Spleen (tissue), 11 donors: ENCODE results near the gene OR10X1. TPM values are rescaled to one million over a fixed set of nuclear protein-coding genes. Genes with fewer than 3 reads are reported as not detected.

Experiments
- DNase-seq: peaks from one replicate; pipeline ENCODE4 v3.0.0-alpha.2; 2020
- H3K27ac ChIP-seq, 8 donors: fragments of 200-600 bp; sonication (generic) in 7 of 8; 1 replicate in 4 of 8; 2 replicates in 4 of 8; pipeline versions ENCODE4 v1.5.0 to v1.8.0; 2016 to 2021; ENCODE audit warnings: inconsistent platforms in 4 of 8, mild to moderate bottlenecking in 4 of 8, moderate library complexity in 1 of 8
- H3K27me3 ChIP-seq, 7 donors: fragments of 200-600 bp; sonication (generic) in 6 of 7; replicated peaks in 1 of 7; 1 replicate in 4 of 7; 2 replicates in 3 of 7; pipeline versions ENCODE4 v1.5.0 to v1.8.0; 2016 to 2021; ENCODE audit warnings: inconsistent platforms in 3 of 7, mild to moderate bottlenecking in 1 of 7
- H3K36me3 ChIP-seq, 6 donors: fragments of 200-600 bp; sonication (generic) in 5 of 6; 1 replicate in 4 of 6; 2 replicates in 2 of 6; pipeline versions ENCODE4 v1.5.0 to v1.8.0; 2016 to 2021; ENCODE audit warnings: inconsistent platforms in 2 of 6
- H3K4me1 ChIP-seq, 6 donors: fragments of 200-600 bp; sonication (generic) in 5 of 6; 1 replicate in 3 of 6; 2 replicates in 3 of 6; pipeline versions ENCODE4 v1.5.0 to v1.8.0; 2016 to 2021; ENCODE audit warnings: inconsistent platforms in 3 of 6
- H3K4me3 ChIP-seq, 8 donors: fragments of 200-600 bp; sonication (generic) in 7 of 8; 1 replicate in 4 of 8; 2 replicates in 4 of 8; pipeline versions ENCODE4 v1.5.0 to v1.8.0; 2016 to 2021; ENCODE audit warnings: inconsistent platforms in 4 of 8, mild to moderate bottlenecking in 4 of 8, moderate library complexity in 2 of 8
- H3K9me3 ChIP-seq, 8 donors: fragments of 200-600 bp; sonication (generic) in 7 of 8; 1 replicate in 4 of 8; 2 replicates in 4 of 8; pipeline versions ENCODE4 v1.5.0 to v1.8.0; 2016 to 2021; ENCODE audit warnings: inconsistent platforms in 4 of 8
- CTCF ChIP-seq, 11 experiments: fragments of 200-600 bp in 7 of 11; fragments of 450-650 bp in 4 of 11; sonication (generic) in 4 of 11; IDR thresholded peaks in 8 of 11; conservative IDR thresholded peaks in 3 of 11; 1 replicate in 7 of 11; 2 replicates in 4 of 11; pipeline versions ENCODE4 v1.4.0 to v1.8.0; 2016 to 2021; ENCODE audit warnings: antibody characterized with exemption in 11 of 11, inconsistent platforms in 4 of 11, mild to moderate bottlenecking in 1 of 11
- POLR2A ChIP-seq, 3 donors: fragments of 450-650 bp; IDR thresholded peaks; one replicate each; pipeline ENCODE4 v1.5.1; 2017; ENCODE audit warnings: antibody characterized with exemption in 3 of 3, mild to moderate bottlenecking in 1 of 3
- POLR2AphosphoS5 ChIP-seq, 3 donors: sonication (generic); formaldehyde crosslinking; IDR thresholded peaks; one replicate each; pipeline ENCODE4 v1.5.1; 2017; ENCODE audit warnings: antibody characterized with exemption in 3 of 3
- WGBS, 5 donors: extraction: QIAGEN DNeasy Blood & Tissue Kit in 3 of 5; methylation state at CpG; one replicate each; pipeline versions ENCODE4 v1.1.5 to v1.1.7; 2013 to 2018; 5-methylcytosine and 5-hydroxymethylcytosine counted together
- intact Hi-C: fragments of 100-400 bp; cut with DNase I; formaldehyde crosslinking; loops from one replicate; pipeline ENCODE4 v1.15.0; 2023; ENCODE audit warnings: low total_unique reads
- polyA plus RNA-seq, 3 donors: library from polyadenylated mRNA; stranded (reverse); fragments of 200-250 nt; gene quantifications; one replicate each; pipeline ENCODE4 v1.2.1, GENCODE V29; 2013
- total RNA-seq, 7 donors: library from RNA; depleted of rRNA in 3 of 7; stranded (reverse); fragments of >200 nt in 3 of 7; fragmentation: NEBNext Ultra II Directional in 4 of 7; extraction: Animal tissue kit (Norgen Biotek cat#: 25700) in 4 of 7; gene quantifications; one replicate each; pipeline versions ENCODE4 v1.1.0 to v1.2.1, GENCODE V29; 2016 to 2021
- donor health status: healthy with polysubstance abuse.
- donor health status: DM: no; HTN: no; CAD: no; lungs with moderate emphysema.
- donor health status: DM: no; HTN: no; CAD: no.
- donor health status: Bipolar disorder and iron deficiency.
- donor health status: healthy.
- donor health status: DM: no; HTN: no; CAD: no.
- donor health status: DM: yes; HTN: yes; CAD: no.

OR10X1 gene
- total and polyA plus RNA-seq, 10 donors = not detected

GRCh38 chr1:158554352-158554751 lies 25.3 kb downstream of the OR10X1 start, which contains the start of gene OR6Y1:
Gene OR6Y1 (minus strand): TSS chr1:158554405. CDS start chr1:158548105, 6,300 bp downstream.
- H3K36me3 ChIP-seq = no peaks in the 10 kb centered on the region
- TF ChIP-seq POLR2AphosphoS5 (IDR thresholded peaks at IDR 0.05) (no peak), CTCF (IDR thresholded peaks at IDR 0.05 in 8 of 11, conservative IDR thresholded peaks at IDR 0.05 in 3 of 11) (no peak), POLR2A (IDR thresholded peaks at IDR 0.05) (no peak)
- H3K4me1 ChIP-seq = no peaks in the 10 kb centered on the region
- 69 to 77% (median 74%) methylated on average over 3 of the region's 3 CpGs for WGBS, 5 donors
- intact Hi-C loops = no loop called here
- H3K9me3 ChIP-seq = no peaks in the 10 kb centered on the region
- no peaks in the 10 kb centered on the region for H3K27me3 ChIP-seq
- DNase-seq = no peak
- no peak within 1 kb of the TSS for H3K27ac ChIP-seq
- no peak within 1 kb of the TSS for H3K4me3 ChIP-seq

- 67 to 97% (median 78%) methylated on average over 1 of the region's 1 CpG for WGBS, 5 donors
- Histone ChIP-seq H3K27ac (no peak overlapping the region), H3K36me3 (no peaks in the 10 kb centered on the region), H3K9me3 (no peaks in the 10 kb centered on the region), H3K27me3 (no peaks in the 10 kb centered on the region), H3K4me1 (no peaks in the 10 kb centered on the region), H3K4me3 (no peak overlapping the region)
- no peak for DNase-seq
- intact Hi-C loops = no loop called here
- no peak for TF ChIP-seq POLR2AphosphoS5 (IDR thresholded peaks at IDR 0.05)
- no peak for TF ChIP-seq POLR2A (IDR thresholded peaks at IDR 0.05)
- TF ChIP-seq CTCF (IDR thresholded peaks at IDR 0.05 in 8 of 11, conservative IDR thresholded peaks at IDR 0.05 in 3 of 11) = no peak
These were observed 27.4 kb downstream of the OR10X1 start for GRCh38 chr1:158552296-158552695.

GRCh38 chr1:158547533-158547932 lies 32.2 kb downstream of the OR10X1 start:
- TF ChIP-seq POLR2AphosphoS5 (IDR thresholded peaks at IDR 0.05) = no peak
- TF ChIP-seq POLR2A (IDR thresholded peaks at IDR 0.05) = no peak
- no peak overlapping the region for H3K4me3 ChIP-seq
- 87 to 99% (median 96%) methylated on average over 2 of the region's 2 CpGs for WGBS, 5 donors
- no peak for DNase-seq
- no peaks in the 10 kb centered on the region for H3K4me1 ChIP-seq
- H3K27me3 ChIP-seq = no peaks in the 10 kb centered on the region
- no peaks in the 10 kb centered on the region for H3K9me3 ChIP-seq
- intact Hi-C loops = no loop called here
- H3K27ac ChIP-seq = no peak overlapping the region
- H3K36me3 ChIP-seq = no peaks in the 10 kb centered on the region

- TF ChIP-seq CTCF (IDR thresholded peaks at IDR 0.05 in 8 of 11, conservative IDR thresholded peaks at IDR 0.05 in 3 of 11) = no peak
- Histone ChIP-seq H3K9me3 (no peaks in the 10 kb centered on the region), H3K4me3 (no peak overlapping the region), H3K4me1 (no peaks in the 10 kb centered on the region), H3K36me3 (no peaks in the 10 kb centered on the region), H3K27me3 (no peaks in the 10 kb centered on the region), H3K27ac (no peak overlapping the region)
- intact Hi-C loops = no loop called here
- no peak for DNase-seq
- WGBS, 5 donors = 93 to 100% (median 98%) methylated on average over 2 of the region's 2 CpGs
These were observed 42.1 kb downstream of the OR10X1 start for GRCh38 chr1:158537609-158538008.

- H3K27me3 ChIP-seq = no peaks in the 10 kb centered on the region
- WGBS, 5 donors = 59 to 68% (median 61%) methylated on average over 5 of the region's 5 CpGs
- no peaks in the 10 kb centered on the region for H3K4me1 ChIP-seq
- H3K27ac ChIP-seq = no peak overlapping the region
- no peak for DNase-seq
- intact Hi-C loops = no loop called here
- no peaks in the 10 kb centered on the region for H3K9me3 ChIP-seq
- no peaks in the 10 kb centered on the region for H3K36me3 ChIP-seq
- TF ChIP-seq POLR2A (IDR thresholded peaks at IDR 0.05) (no peak), POLR2AphosphoS5 (IDR thresholded peaks at IDR 0.05) (no peak), CTCF (IDR thresholded peaks at IDR 0.05 in 8 of 11, conservative IDR thresholded peaks at IDR 0.05 in 3 of 11) (no peak)
- no peak overlapping the region for H3K4me3 ChIP-seq
These were observed 45.2 kb downstream of the OR10X1 start for GRCh38 chr1:158534496-158534895.
